GM19023 (cell line): ENCODE data around the gene PPM1H.
"Not testable (repeated sequence)": the region's sequence is repeated elsewhere in the genome, so short reads cannot be mapped to it uniquely, and the experiment has no call there.

Experiments used
- ATAC-seq: cut with Tn5 transposase; IDR thresholded peaks from one replicate; pipeline ENCODE4 v1.9.1; 2021; ENCODE audit warnings: mild to moderate bottlenecking, moderate library complexity; ENCODE audit not compliant: unreplicated experiment

The PPM1H gene

GRCh38 chr12:62693376-62694050, 241.4 kb downstream of the PPM1H start:
- ATAC-seq: no peak

GRCh38 chr12:62692884-62693283, 242.1 kb downstream of the PPM1H start:
- ATAC-seq: no peak

GRCh38 chr12:62691309-62691708, 243.6 kb downstream of the PPM1H start:
- no peak for ATAC-seq

- no peak for ATAC-seq
These were observed 245.7 kb downstream of the PPM1H start for GRCh38 chr12:62689042-62689839.

GRCh38 chr12:62686938-62687337, 248.0 kb downstream of the PPM1H start:
- no peak for ATAC-seq

- ATAC-seq: no peak
These were observed 250.2 kb downstream of the PPM1H start for GRCh38 chr12:62684570-62685295.

GRCh38 chr12:62683776-62684569, 251.0 kb downstream of the PPM1H start:
- no peak for ATAC-seq

- ATAC-seq: no peak
These were observed 253.6 kb downstream of the PPM1H start for GRCh38 chr12:62681306-62681705.

GRCh38 chr12:62679608-62680007, 255.3 kb downstream of the PPM1H start:
- ATAC-seq: no peak

GRCh38 chr12:62677355-62677754, 257.6 kb downstream of the PPM1H start:
- ATAC-seq: no peak

GRCh38 chr12:62676521-62677307, 258.2 kb downstream of the PPM1H start:
- no peak for ATAC-seq

GRCh38 chr12:62673028-62673815, 261.7 kb downstream of the PPM1H start:
- ATAC-seq: no peak

GRCh38 chr12:62670986-62671720, 263.8 kb downstream of the PPM1H start:
- no peak for ATAC-seq

GRCh38 chr12:62668782-62669181, 266.2 kb downstream of the PPM1H start:
- no peak for ATAC-seq

GRCh38 chr12:62664951-62665350, 270.0 kb downstream of the PPM1H start:
- ATAC-seq: not testable (repeated sequence)

- ATAC-seq: no peak
These were observed 274.2 kb downstream of the PPM1H start for GRCh38 chr12:62660756-62661155.

- ATAC-seq: no peak
These were observed 275.3 kb downstream of the PPM1H start for GRCh38 chr12:62659453-62660295.

GRCh38 chr12:62658910-62659309, 276.0 kb downstream of the PPM1H start:
- no peak for ATAC-seq
